Naive thymus-derived CD8-positive, alpha-beta T cell (primary cell): ENCODE results near the gene ATN1. TPM values are rescaled to one million over a fixed set of nuclear protein-coding genes. Genes with fewer than 3 reads are reported as not detected.
A peak's percentile ranks its signal among the peaks of the same experiment; 100 is the strongest.

Experiments used
- ATAC-seq, 2 donors: fragments of 150-1000 bp; cut with Tn5 transposase in 1 of 2; sonication (Bioruptor Pico), chemical (Tn5 transposase) in 1 of 2; 1 replicate in 1 of 2; 2 replicates in 1 of 2; pipeline ENCODE4 v1.10.0; 2021; ENCODE audit warnings: mild to moderate bottlenecking in 2 of 2, moderate library complexity in 2 of 2
- POLR2A ChIA-PET: fragments of 350-600 bp; sonication (Branson Sonifier 250); formaldehyde crosslinking; loops from one replicate; lab custom pipeline; 2021; ENCODE audit warnings: antibody characterized with exemption; lab: Charles Lee
- DNase-seq, 10 donors: peaks; one replicate each; pipeline versions ENCODE4 v3.0.0 to v3.0.0-alpha.2; 2020 to 2022
- H3K27ac Mint-ChIP-seq, 10 donors: one replicate each; pipeline ENCODE4 v1.8.0; 2020 to 2022; ENCODE audit warnings: mild to moderate bottlenecking in 10 of 10, mixed read lengths in 10 of 10, moderate library complexity in 4 of 10, inconsistent platforms in 1 of 10
- H3K27me3 Mint-ChIP-seq, 5 donors: one replicate each; pipeline ENCODE4 v1.8.0; 2021 to 2022; ENCODE audit warnings: mixed read lengths in 5 of 5
- H3K36me3 Mint-ChIP-seq, 3 donors: one replicate each; pipeline ENCODE4 v1.8.0; 2020 to 2022; ENCODE audit warnings: mixed read lengths in 3 of 3, mild to moderate bottlenecking in 2 of 3, inconsistent platforms in 1 of 3
- H3K4me1 Mint-ChIP-seq, 4 donors: one replicate each; pipeline ENCODE4 v1.8.0; 2021 to 2022; ENCODE audit warnings: mixed read lengths in 4 of 4
- H3K4me3 Mint-ChIP-seq, 10 donors: one replicate each; pipeline ENCODE4 v1.8.0; 2020 to 2022; ENCODE audit warnings: mild to moderate bottlenecking in 10 of 10, mixed read lengths in 10 of 10, moderate library complexity in 6 of 10, inconsistent platforms in 1 of 10
- H3K9me3 Mint-ChIP-seq, 9 donors: one replicate each; pipeline ENCODE4 v1.8.0; 2020 to 2022; ENCODE audit warnings: mixed read lengths in 9 of 9, mild to moderate bottlenecking in 3 of 9, inconsistent platforms in 1 of 9, moderate library complexity in 1 of 9
- polyA plus RNA-seq, 3 donors: library from polyadenylated mRNA; unstranded; fragments of 300-500 nt; fragmentation: Illumina TruSeq; gene quantifications; one replicate each; pipeline ENCODE4 v1.2.3, GENCODE V29; 2021
- total RNA-seq, 8 experiments: library from RNA in 2 of 8; stranded (reverse) in 2 of 8; gene quantifications; one replicate each; pipeline ENCODE4 v1.2.3 and lab custom pipeline; 2021 to 2026

Gene ATN1
- total and polyA plus RNA-seq, 5 experiments from 2014 or later = 0.35 to 30.3 (median 1.4) TPM

- ATAC-seq (no peak), DNase-seq (no peak)
- Mint-ChIP-seq H3K4me1 (peaks cover 15 to 46% (median 26%) of the 10 kb centered on the region in 4 donors), H3K4me3 (no peak overlapping the region), H3K36me3 (peaks cover 0 to 46% (median 3%) of the 10 kb centered on the region in 3 donors), H3K27ac (peak overlapping the region in 1 of 10 donors; percentile 65), H3K9me3 (no peaks in the 10 kb centered on the region), H3K27me3 (no peaks in the 10 kb centered on the region)
- POLR2A ChIA-PET = interaction anchor here (0.6 to 1.2 kb wide), 3 partner anchors 16 to 38 kb away, joined by 3 read pairs; partner anchors contain the start of genes C12orf57 and RNU7-1
Observed at GRCh38 chr12:6921996-6922946, 5.5 kb upstream of the ATN1 start.

- H3K4me3 Mint-ChIP-seq = peak overlapping the region in 2 of 10 donors; percentile 8 to 42
- no peaks in the 10 kb centered on the region for H3K9me3 Mint-ChIP-seq
- DNase-seq (no peak), ATAC-seq (no peak)
- peak overlapping the region in 5 of 10 donors; percentile 24 to 86 (median 81) for H3K27ac Mint-ChIP-seq
- H3K4me1 Mint-ChIP-seq = peaks cover 15 to 46% (median 27%) of the 10 kb centered on the region in 4 donors
- peaks cover 0 to 40% (median 3%) of the 10 kb centered on the region in 3 donors for H3K36me3 Mint-ChIP-seq
- no peaks in the 10 kb centered on the region for H3K27me3 Mint-ChIP-seq
- POLR2A ChIA-PET = interaction anchor here (0.6 to 7.8 kb wide), 14 partner anchors 9 to 199 kb away, joined by 3 to 82 read pairs (median 7); partner anchors contain the start of genes C12orf57, C1RL, COPS7A and ENO2
Observed at GRCh38 chr12:6923003-6923732, 4.6 kb upstream of the ATN1 start.

- H3K27ac Mint-ChIP-seq = peak overlapping the region; percentile 22 to 94 (median 88)
- DNase-seq (no peak), ATAC-seq (no peak)
- no peaks in the 10 kb centered on the region for H3K9me3 Mint-ChIP-seq
- no peaks in the 10 kb centered on the region for H3K27me3 Mint-ChIP-seq
- H3K4me3 Mint-ChIP-seq = peak overlapping the region in 1 of 10 donors; percentile 79
- H3K36me3 Mint-ChIP-seq = peaks cover 0 to 38% (median 3%) of the 10 kb centered on the region in 3 donors
- POLR2A ChIA-PET = interaction anchor here (0.6 to 7.8 kb wide), 13 partner anchors 9 to 200 kb away, joined by 3 to 82 read pairs (median 7); partner anchors contain the start of genes C12orf57, C1RL, COPS7A and ENO2
- peaks cover 19 to 50% (median 32%) of the 10 kb centered on the region in 4 donors for H3K4me1 Mint-ChIP-seq
Observed at GRCh38 chr12:6923851-6924250, 3.9 kb upstream of the ATN1 start.

- Mint-ChIP-seq H3K4me1 (peaks cover 28 to 60% (median 41%) of the 10 kb centered on the region in 4 donors), H3K36me3 (peaks cover 0 to 24% (median 0%) of the 10 kb centered on the region in 3 donors), H3K4me3 (peak overlapping the region in 4 of 10 donors; percentile 59 to 84 (median 72)), H3K27ac (peak overlapping the region in 6 of 10 donors; percentile 81 to 94 (median 92)), H3K9me3 (no peaks in the 10 kb centered on the region), H3K27me3 (no peaks in the 10 kb centered on the region)
- no peak for ATAC-seq
- POLR2A ChIA-PET = interaction anchor here (0.9 to 7.8 kb wide), 13 partner anchors 8 to 183 kb away, joined by 3 to 82 read pairs (median 8); partner anchors contain the start of genes C12orf57, C1R, ENO2 and RNU7-1
- no peak for DNase-seq
Observed at GRCh38 chr12:6925239-6925539, 2.6 kb upstream of the ATN1 start.

GRCh38 chr12:6925540-6926279, 2.0 kb upstream of the ATN1 start:
- DNase-seq (no peak), ATAC-seq (no peak)
- Mint-ChIP-seq H3K4me1 (peaks cover 30 to 62% (median 42%) of the 10 kb centered on the region in 4 donors), H3K36me3 (peaks cover 0 to 23% (median 0%) of the 10 kb centered on the region in 3 donors), H3K27me3 (no peaks in the 10 kb centered on the region), H3K4me3 (peak overlapping the region; percentile 8 to 93 (median 64)), H3K9me3 (no peaks in the 10 kb centered on the region), H3K27ac (peak overlapping the region in 4 of 10 donors; percentile 43 to 91 (median 66))
- POLR2A ChIA-PET = interaction anchor here (1.1 to 7.8 kb wide), 11 partner anchors 8 to 182 kb away, joined by 3 to 82 read pairs (median 8); partner anchors contain the start of genes C12orf57, C1R, ENO2 and RNU7-1

- POLR2A ChIA-PET = interaction anchor here (0.9 to 7.8 kb wide), 9 partner anchors 8 to 90 kb away, joined by 3 to 82 read pairs (median 6); partner anchors contain the start of genes C12orf57, LPCAT3, PTPN6 and RNU7-1
- Mint-ChIP-seq H3K27me3 (no peaks in the 10 kb centered on the region), H3K27ac (peak overlapping the region; percentile 88 to 94 (median 92)), H3K4me1 (peaks cover 39 to 60% (median 56%) of the 10 kb centered on the region in 4 donors), H3K36me3 (peaks cover 0 to 10% (median 0%) of the 10 kb centered on the region in 3 donors), H3K4me3 (peak overlapping the region; percentile 74 to 91 (median 86)), H3K9me3 (no peaks in the 10 kb centered on the region)
- ATAC-seq (peak; percentile 10 to 24), DNase-seq (no peak)
Observed at GRCh38 chr12:6928022-6928702, 403 bp downstream of the ATN1 start.

- ATAC-seq = no peak
- Mint-ChIP-seq H3K9me3 (no peaks in the 10 kb centered on the region), H3K4me1 (peaks cover 41 to 60% (median 57%) of the 10 kb centered on the region in 4 donors), H3K27ac (peak overlapping the region; percentile 88 to 94 (median 92)), H3K27me3 (no peaks in the 10 kb centered on the region), H3K36me3 (peaks cover 0 to 7% (median 0%) of the 10 kb centered on the region in 3 donors), H3K4me3 (peak overlapping the region; percentile 74 to 91 (median 86))
- POLR2A ChIA-PET = interaction anchor here (0.7 to 7.8 kb wide), 9 partner anchors 7 to 89 kb away, joined by 3 to 82 read pairs (median 4); partner anchors contain the start of genes C12orf57, LPCAT3, PTPN6 and RNU7-1
- no peak for DNase-seq
Observed at GRCh38 chr12:6928703-6929407, 1.1 kb downstream of the ATN1 start.

- Mint-ChIP-seq H3K9me3 (no peaks in the 10 kb centered on the region), H3K4me3 (peak overlapping the region; percentile 74 to 91 (median 86)), H3K27ac (peak overlapping the region; percentile 73 to 94 (median 91)), H3K36me3 (peaks cover 0 to 9% (median 0%) of the 10 kb centered on the region in 3 donors), H3K27me3 (no peaks in the 10 kb centered on the region), H3K4me1 (peaks cover 38 to 57% (median 56%) of the 10 kb centered on the region in 4 donors)
- DNase-seq = no peak
- ATAC-seq = peak in 1 of 2 donors; percentile 15
- POLR2A ChIA-PET = interaction anchor here (0.7 to 7.8 kb wide), 7 partner anchors 6 to 79 kb away, joined by 3 to 82 read pairs (median 6); partner anchors contain the start of genes C12orf57, CDCA3 and RNU7-1
Observed at GRCh38 chr12:6929466-6930452, 2.0 kb downstream of the ATN1 start.

GRCh38 chr12:6932766-6933165, 5.0 kb downstream of the ATN1 start:
- ATAC-seq = no peak
- H3K9me3 Mint-ChIP-seq = no peaks in the 10 kb centered on the region
- peak overlapping the region; percentile 30 to 91 (median 86) for H3K27ac Mint-ChIP-seq
- DNase-seq = peak in 1 of 10 donors; percentile 47
- peak overlapping the region in 4 of 10 donors; percentile 31 to 50 (median 46) for H3K4me3 Mint-ChIP-seq
- POLR2A ChIA-PET = interaction anchor here (0.7 to 1.4 kb wide), 5 partner anchors 11 to 168 kb away, joined by 3 to 4 read pairs (median 3); partner anchors contain the start of genes C12orf57 and RNU7-1
- H3K27me3 Mint-ChIP-seq = no peaks in the 10 kb centered on the region
- peaks cover 0 to 29% (median 0%) of the 10 kb centered on the region in 3 donors for H3K36me3 Mint-ChIP-seq
- H3K4me1 Mint-ChIP-seq = peaks cover 44 to 65% (median 63%) of the 10 kb centered on the region in 4 donors
